Measurements from ENCODE around the gene HSPA1B. TPM values are rescaled to one million over a fixed set of nuclear protein-coding genes. Genes with fewer than 3 reads are reported as not detected.
"Not testable (repeated sequence)": the region's sequence is repeated elsewhere in the genome, so short reads cannot be mapped to it uniquely, and the experiment has no call there.

HSPA1B gene
- total and polyA plus RNA-seq, 2 of the 4 experiments (the other 2 are of a cell fraction) = 61.1 to 93.6 TPM

GRCh38 chr6:31851485-31851832, 23.9 kb downstream of the HSPA1B start:
- H3K27ac ChIP-seq (ENCODE audit: insufficient read depth, low read length) = peak overlapping the region; percentile 57; the same call in 1 of the 2 replicates
- H3K4me3 ChIP-seq (ENCODE audit: insufficient read depth, low read depth, low read length) = no peak overlapping the region
- 0 out of 2 replicates have a peak overlapping the region, but pooled peaks have one; percentile 27 for H3K9ac ChIP-seq (ENCODE audit: low read depth, low read length)
- no peak overlapping the region for H2BK20ac ChIP-seq (ENCODE audit: low read depth, low read length)
- no CpG with 5 or more reads among the region's 2 CpGs for WGBS, 2 experiments (ENCODE audit: extremely low coverage in 2 of 2, insufficient read length in 1 of 2)
- dilution Hi-C loops (cut with HindIII; ENCODE audit: low sequenced_read_pairs, unreplicated experiment) = no loop called here
- H3K56ac ChIP-seq (ENCODE audit: extremely low read depth, insufficient read depth, low read length) = no peak overlapping the region
- H4K5ac ChIP-seq (ENCODE audit: low read depth, low read length) = peak overlapping the region; percentile 71; the same call in 1 of the 2 replicates
- H3K23ac ChIP-seq (ENCODE audit: low read depth, low read length) = 0 out of 2 replicates have a peak overlapping the region, but pooled peaks have one; percentile 0
- H4K20me1 ChIP-seq (ENCODE audit: insufficient read depth, low read length) = no peaks in the 10 kb centered on the region
- H3K9me3 ChIP-seq (ENCODE audit: control insufficient read depth, insufficient read depth, low read length) = no peaks in the 10 kb centered on the region; the same call in 1 of the 2 replicates
- H2AFZ ChIP-seq (replicated peaks; ENCODE audit: low read length, poor library complexity) = no peak overlapping the region
- no peak overlapping the region for H4K91ac ChIP-seq (ENCODE audit: insufficient read depth, low read depth, low read length)
- TF ChIP-seq FOS (IDR thresholded peaks at IDR 0.05; ENCODE audit: low read depth, low read length) = 0 out of 2 replicates have a peak, but pooled peaks have one; percentile 9
- no peak for TF ChIP-seq ELK1 (IDR thresholded peaks at IDR 0.05; ENCODE audit: borderline replicate concordance, low read depth, low read length)
- ChIA-PET CTCF (no interaction called here), POLR2A (ENCODE audit: unreplicated experiment) (interaction anchor here (0.6 kb wide), 1 partner anchor 25 kb away, joined by 3 read pairs; no protein-coding TSS in a partner anchor)
- peak overlapping the region; percentile 1; the same call in 1 of the 2 replicates for H3K14ac ChIP-seq (replicated peaks; ENCODE audit: low read depth, low read length)
- no peak overlapping the region for H2AK5ac ChIP-seq (ENCODE audit: low read depth, low read length)
- H3K4me2 ChIP-seq (ENCODE audit: low read depth, low read length) = peak overlapping the region; percentile 88
- intact Hi-C loops (cut with micrococcal nuclease) = no loop called here
- no peak overlapping the region for H4K8ac ChIP-seq (ENCODE audit: low read depth in 2 of 2, low read length in 2 of 2)
- no peaks in the 10 kb centered on the region; the same call in 1 of the 2 replicates for H3K36me3 ChIP-seq (ENCODE audit: control insufficient read depth, insufficient read depth, low read length)
- H3K9me1 ChIP-seq (ENCODE audit: insufficient read depth, low read length) = no peaks in the 10 kb centered on the region
- peak overlapping the region; percentile 1; the same call in 1 of the 2 replicates for H3K4ac ChIP-seq (ENCODE audit: low read depth, low read length)
- in situ Hi-C loops (cut with MboI; ENCODE audit: low sequenced_read_pairs) = no loop called here
- no peaks in the 10 kb centered on the region for H3K27me3 ChIP-seq (ENCODE audit: control insufficient read depth, insufficient read depth, low read length)
- no peaks in the 10 kb centered on the region for H3K79me1 ChIP-seq (ENCODE audit: low read depth in 1 of 2, low read length in 2 of 2)
- BruUV-seq (replicated peaks) = no TSS peak
- no peak overlapping the region for H2AK9ac ChIP-seq (replicated peaks; ENCODE audit: low read depth, low read length, poor library complexity)
- DNase-seq (peak; percentile 54), ATAC-seq (ENCODE audit: low read depth) (peak; percentile 90)
- no peak overlapping the region for H2BK5ac ChIP-seq (ENCODE audit: low read depth, low read length, poor library complexity, severe bottlenecking)
- no peak overlapping the region for H2BK120ac ChIP-seq (ENCODE audit: low read depth, low read length)
- no peak overlapping the region for H2BK15ac ChIP-seq (ENCODE audit: low read depth, low read length)
- 0 out of 2 replicates have a peak overlapping the region, but pooled peaks have one; percentile 38 for H3K18ac ChIP-seq (ENCODE audit: low read depth, low read length)
- peaks cover 2% of the 10 kb centered on the region for H3K4me1 ChIP-seq (ENCODE audit: control insufficient read depth, insufficient read depth, low read length)

GRCh38 chr6:31851980-31852718, 24.6 kb downstream of the HSPA1B start:
- H3K23ac ChIP-seq (ENCODE audit: low read depth, low read length); H2AFZ ChIP-seq (replicated peaks; ENCODE audit: low read length, poor library complexity); intact Hi-C loops (cut with micrococcal nuclease); H3K9ac ChIP-seq (ENCODE audit: low read depth, low read length); H4K8ac ChIP-seq (ENCODE audit: low read depth in 2 of 2, low read length in 2 of 2); H4K91ac ChIP-seq (ENCODE audit: insufficient read depth, low read depth, low read length); POLR2A ChIA-PET (ENCODE audit: unreplicated experiment); H3K14ac ChIP-seq (replicated peaks; ENCODE audit: low read depth, low read length); H2AK9ac ChIP-seq (replicated peaks; ENCODE audit: low read depth, low read length, poor library complexity); DNase-seq; H3K4me2 ChIP-seq (ENCODE audit: low read depth, low read length); H3K9me1 ChIP-seq (ENCODE audit: insufficient read depth, low read length); ATAC-seq (ENCODE audit: low read depth); H3K36me3 ChIP-seq (ENCODE audit: control insufficient read depth, insufficient read depth, low read length); H2BK120ac ChIP-seq (ENCODE audit: low read depth, low read length); H2BK5ac ChIP-seq (ENCODE audit: low read depth, low read length, poor library complexity, severe bottlenecking); H3K9me3 ChIP-seq (ENCODE audit: control insufficient read depth, insufficient read depth, low read length); H3K4me1 ChIP-seq (ENCODE audit: control insufficient read depth, insufficient read depth, low read length); CTCF ChIA-PET; H3K4ac ChIP-seq (ENCODE audit: low read depth, low read length); H2BK15ac ChIP-seq (ENCODE audit: low read depth, low read length); H2BK20ac ChIP-seq (ENCODE audit: low read depth, low read length); H3K4me3 ChIP-seq (ENCODE audit: insufficient read depth, low read depth, low read length); in situ Hi-C loops (cut with MboI; ENCODE audit: low sequenced_read_pairs); H3K56ac ChIP-seq (ENCODE audit: extremely low read depth, insufficient read depth, low read length); H4K20me1 ChIP-seq (ENCODE audit: insufficient read depth, low read length); H3K27ac ChIP-seq (ENCODE audit: insufficient read depth, low read length); H3K18ac ChIP-seq (ENCODE audit: low read depth, low read length); H3K27me3 ChIP-seq (ENCODE audit: control insufficient read depth, insufficient read depth, low read length); BruUV-seq (replicated peaks); H3K79me1 ChIP-seq (ENCODE audit: low read depth in 1 of 2, low read length in 2 of 2); dilution Hi-C loops (cut with HindIII; ENCODE audit: low sequenced_read_pairs, unreplicated experiment); H4K5ac ChIP-seq (ENCODE audit: low read depth, low read length); H2AK5ac ChIP-seq (ENCODE audit: low read depth, low read length): not testable (repeated sequence)
- WGBS, 2 experiments (ENCODE audit: extremely low coverage in 2 of 2, insufficient read length in 1 of 2) = 86% methylated on average over 12 of the region's 35 CpGs; no CpG with 5 or more reads in 1 of the 2 experiments

All from IMR-90 (cell line).